ENCODE measurements around the gene GRIK4. TPM values are rescaled to one million over a fixed set of nuclear protein-coding genes. Genes with fewer than 3 reads are reported as not detected.

GRIK4 gene
- total RNA-seq, 3 donors from 2014 or later (not counting 1 experiment from before 2014, with no cell fraction given), result 2.2 to 32.3 (median 21.9) TPM

GRCh38 chr11:120964857-120965256, 453.3 kb downstream of the GRIK4 start:
- Mint-ChIP-seq H3K27me3 (ENCODE audit: low read depth in 2 of 2) (peaks cover 0 to 16% of the 10 kb centered on the region in 2 donors), H3K27ac (no peak overlapping the region), H3K4me3 (no peak overlapping the region), H3K9me3 (no peaks in the 10 kb centered on the region), H3K4me1 (no peaks in the 10 kb centered on the region), H3K36me3 (no peaks in the 10 kb centered on the region)
- H3K27ac ChIP-seq (ENCODE audit: low read length), result no peak overlapping the region
- no peaks in the 10 kb centered on the region for H3K36me3 ChIP-seq (ENCODE audit: control insufficient read depth, insufficient read depth, low read length)
- no peaks in the 10 kb centered on the region for H3K9me3 ChIP-seq (ENCODE audit: control insufficient read depth, insufficient read depth, low read length)
- 92% methylated on average over 1 of the region's 1 CpG for WGBS (ENCODE audit: insufficient coverage)
- no peaks in the 10 kb centered on the region for H3K4me1 ChIP-seq (ENCODE audit: control insufficient read depth, insufficient read depth, low read length)
- no peak for TF ChIP-seq CTCF (IDR thresholded peaks at IDR 0.05)
- no peaks in the 10 kb centered on the region for H3K27me3 ChIP-seq (ENCODE audit: control insufficient read depth, insufficient read depth, low read length)
- DNase-seq (no peak), ATAC-seq (no peak)
- intact Hi-C loops (cut with micrococcal nuclease), result no loop called here
- no peak overlapping the region for H3K4me3 ChIP-seq (ENCODE audit: low read length)

GRCh38 chr11:120966840-120967239, 455.3 kb downstream of the GRIK4 start:
- no peaks in the 10 kb centered on the region for H3K36me3 Mint-ChIP-seq
- H3K27me3 ChIP-seq (ENCODE audit: control insufficient read depth, insufficient read depth, low read length), result no peaks in the 10 kb centered on the region
- H3K9me3 ChIP-seq (ENCODE audit: control insufficient read depth, insufficient read depth, low read length), result no peaks in the 10 kb centered on the region
- no peak overlapping the region for H3K4me3 ChIP-seq (ENCODE audit: low read length)
- H3K27me3 Mint-ChIP-seq (ENCODE audit: low read depth in 2 of 2), result peaks cover 0 to 23% of the 10 kb centered on the region in 2 donors
- H3K27ac ChIP-seq (ENCODE audit: low read length), result no peak overlapping the region
- intact Hi-C loops (cut with micrococcal nuclease), result no loop called here
- no peak for TF ChIP-seq CTCF (IDR thresholded peaks at IDR 0.05)
- H3K27ac Mint-ChIP-seq, result no peak overlapping the region
- WGBS (ENCODE audit: insufficient coverage), result 89% methylated on average over 14 of the region's 14 CpGs
- no peaks in the 10 kb centered on the region for H3K9me3 Mint-ChIP-seq
- H3K36me3 ChIP-seq (ENCODE audit: control insufficient read depth, insufficient read depth, low read length), result no peaks in the 10 kb centered on the region
- DNase-seq (no peak), ATAC-seq (no peak)
- H3K4me1 Mint-ChIP-seq, result no peaks in the 10 kb centered on the region
- H3K4me1 ChIP-seq (ENCODE audit: control insufficient read depth, insufficient read depth, low read length), result no peaks in the 10 kb centered on the region
- no peak overlapping the region for H3K4me3 Mint-ChIP-seq

- Histone ChIP-seq H3K4me3 (ENCODE audit: low read length) (no peak overlapping the region), H3K9me3 (ENCODE audit: control insufficient read depth, insufficient read depth, low read length) (no peaks in the 10 kb centered on the region), H3K27me3 (ENCODE audit: control insufficient read depth, insufficient read depth, low read length) (no peaks in the 10 kb centered on the region), H3K4me1 (ENCODE audit: control insufficient read depth, insufficient read depth, low read length) (no peaks in the 10 kb centered on the region), H3K27ac (ENCODE audit: low read length) (no peak overlapping the region), H3K36me3 (ENCODE audit: control insufficient read depth, insufficient read depth, low read length) (no peaks in the 10 kb centered on the region)
- Mint-ChIP-seq H3K27me3 (ENCODE audit: low read depth in 2 of 2) (peaks cover 0 to 32% of the 10 kb centered on the region in 2 donors), H3K4me1 (no peaks in the 10 kb centered on the region), H3K27ac (no peak overlapping the region), H3K9me3 (no peaks in the 10 kb centered on the region), H3K36me3 (no peaks in the 10 kb centered on the region), H3K4me3 (no peak overlapping the region)
- WGBS (ENCODE audit: insufficient coverage), result 90% methylated on average over 6 of the region's 6 CpGs
- no peak for TF ChIP-seq CTCF (IDR thresholded peaks at IDR 0.05)
- no peak for ATAC-seq
- intact Hi-C loops (cut with micrococcal nuclease), result no loop called here
- no peak for DNase-seq
These were observed 458.4 kb downstream of the GRIK4 start for GRCh38 chr11:120969993-120970392.

- no peaks in the 10 kb centered on the region for H3K4me1 ChIP-seq (ENCODE audit: control insufficient read depth, insufficient read depth, low read length)
- Mint-ChIP-seq H3K4me1 (no peaks in the 10 kb centered on the region), H3K4me3 (no peak overlapping the region), H3K27ac (no peak overlapping the region), H3K36me3 (no peaks in the 10 kb centered on the region), H3K9me3 (no peaks in the 10 kb centered on the region), H3K27me3 (ENCODE audit: low read depth in 2 of 2) (peaks cover 0 to 39% of the 10 kb centered on the region in 2 donors)
- no peaks in the 10 kb centered on the region for H3K36me3 ChIP-seq (ENCODE audit: control insufficient read depth, insufficient read depth, low read length)
- intact Hi-C loops (cut with micrococcal nuclease), result no loop called here
- no peaks in the 10 kb centered on the region for H3K9me3 ChIP-seq (ENCODE audit: control insufficient read depth, insufficient read depth, low read length)
- H3K27ac ChIP-seq (ENCODE audit: low read length), result no peak overlapping the region
- no peak overlapping the region for H3K4me3 ChIP-seq (ENCODE audit: low read length)
- no peak for TF ChIP-seq CTCF (IDR thresholded peaks at IDR 0.05)
- no peak for DNase-seq
- 86% methylated on average over 4 of the region's 4 CpGs for WGBS (ENCODE audit: insufficient coverage)
- no peaks in the 10 kb centered on the region for H3K27me3 ChIP-seq (ENCODE audit: control insufficient read depth, insufficient read depth, low read length)
- ATAC-seq, result no peak
These were observed 460.3 kb downstream of the GRIK4 start for GRCh38 chr11:120971825-120972224.

All from natural killer cell (primary cell).